Tibial artery (tissue), 4 donors: ENCODE measurements around the gene IL2RG.
A peak's percentile ranks its signal among the peaks of the same experiment; 100 is the strongest.

Experiments used
- DNase-seq, 2 donors: peaks; one replicate each; pipeline ENCODE4 v3.0.0-alpha.2; 2019
- H3K27ac ChIP-seq, 2 donors: fragments of 200-600 bp; sonication (generic) in 1 of 2; 1 replicate in 1 of 2; 2 replicates in 1 of 2; pipeline ENCODE4 v1.5.1; 2018 to 2019; ENCODE audit warnings: mild to moderate bottlenecking in 1 of 2
- H3K27me3 ChIP-seq, 2 donors: fragments of 200-600 bp; sonication (generic) in 1 of 2; one replicate each; pipeline versions ENCODE4 v1.5.1 to v1.6.0; 2016 to 2019
- H3K36me3 ChIP-seq, 3 donors: fragments of 200-600 bp; sonication (generic) in 2 of 3; one replicate each; pipeline ENCODE4 v1.5.1; 2016 to 2019; ENCODE audit warnings: mild to moderate bottlenecking in 2 of 3
- H3K4me1 ChIP-seq, 4 donors: fragments of 200-600 bp; sonication (generic) in 2 of 4; 1 replicate in 3 of 4; 2 replicates in 1 of 4; pipeline ENCODE4 v1.5.1; 2016 to 2019
- H3K4me3 ChIP-seq, 2 donors: fragments of 200-600 bp; sonication (generic) in 1 of 2; 1 replicate in 1 of 2; 2 replicates in 1 of 2; pipeline ENCODE4 v1.5.1; 2018 to 2019; ENCODE audit warnings: mild to moderate bottlenecking in 2 of 2
- H3K9me3 ChIP-seq, 3 donors: fragments of 200-600 bp; sonication (generic) in 1 of 3; one replicate each; pipeline ENCODE4 v1.5.1; 2016 to 2019
- CTCF ChIP-seq, 2 experiments: fragments of 200-600 bp in 1 of 2; fragments of 450-650 bp in 1 of 2; IDR thresholded peaks; one replicate each; pipeline ENCODE4 v1.5.1; 2017 to 2019; ENCODE audit warnings: antibody characterized with exemption in 2 of 2, mild to moderate bottlenecking in 1 of 2, moderate library complexity in 1 of 2
- intact Hi-C: fragments of 100-400 bp; cut with DNase I; formaldehyde crosslinking; loops from one replicate; pipeline ENCODE4 v1.15.0; 2023; ENCODE audit warnings: low total_unique reads

The IL2RG gene

GRCh38 chrX:71095981-71096759 is 15.2 kb downstream of the IL2RG start:
- no peak for TF ChIP-seq CTCF (IDR thresholded peaks at IDR 0.05)
- Histone ChIP-seq H3K36me3 (no peaks in the 10 kb centered on the region), H3K9me3 (no peaks in the 10 kb centered on the region), H3K27me3 (no peaks in the 10 kb centered on the region), H3K27ac (peak overlapping the region; percentile 76 to 79), H3K4me3 (peak overlapping the region; percentile 61 to 66), H3K4me1 (peaks cover 0 to 20% (median 8%) of the 10 kb centered on the region in 4 donors)
- intact Hi-C loops: loop anchor here (10.0 kb wide), 1 partner anchor 79 kb away; no protein-coding TSS in a partner anchor
- peak in 1 of 2 donors; percentile 84 for DNase-seq

DNA sequence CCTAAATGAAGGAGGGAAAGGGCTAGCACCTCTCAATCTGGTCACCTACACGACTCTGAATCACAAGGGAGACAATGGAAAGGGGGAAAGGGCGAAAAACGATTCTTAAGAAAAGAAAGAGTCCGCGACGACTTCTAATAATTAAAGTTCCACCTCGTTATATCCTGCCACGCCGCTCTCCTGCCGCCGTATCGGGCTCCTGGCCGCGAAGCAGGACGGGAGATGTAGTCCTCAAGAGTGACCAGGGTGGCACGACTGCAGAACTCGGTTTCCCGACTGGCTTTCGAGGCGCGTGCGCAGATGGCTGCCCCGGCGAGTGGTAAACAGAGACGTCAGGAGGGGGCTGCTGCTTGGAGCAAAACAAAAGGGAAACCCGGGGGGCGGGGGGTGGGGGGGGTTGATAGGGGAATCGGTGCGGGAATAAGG is 15.8 kb downstream of the IL2RG start, which contains the start of gene FOXO4:
Gene FOXO4 (plus strand): TSS at position 297 of the 426 bp plus-strand sequence. CDS start 678 bp downstream, outside the sequence.
- H3K27ac ChIP-seq: peak within 1 kb of the TSS; percentile 76 to 79
- intact Hi-C loops: loop anchor here (10.0 kb wide), 1 partner anchor 79 kb away; no protein-coding TSS in a partner anchor
- H3K4me3 ChIP-seq: peak within 1 kb of the TSS; percentile 61 to 66
- TF ChIP-seq CTCF (IDR thresholded peaks at IDR 0.05): no peak
- H3K4me1 ChIP-seq: peaks cover 0 to 20% (median 8%) of the 10 kb centered on the region in 4 donors
- H3K27me3 ChIP-seq: no peaks in the 10 kb centered on the region
- DNase-seq: peak; percentile 93 to 94
- H3K9me3 ChIP-seq: no peaks in the 10 kb centered on the region
- H3K36me3 ChIP-seq: no peaks in the 10 kb centered on the region

- H3K4me1 ChIP-seq: peaks cover 0 to 20% (median 8%) of the 10 kb centered on the region in 4 donors
- peak overlapping the region in 1 of 2 donors; percentile 76 for H3K27ac ChIP-seq
- no peak for TF ChIP-seq CTCF (IDR thresholded peaks at IDR 0.05)
- no peak for DNase-seq
- intact Hi-C loops: loop anchor here (10.0 kb wide), 1 partner anchor 80 kb away; no protein-coding TSS in a partner anchor
- no peaks in the 10 kb centered on the region for H3K36me3 ChIP-seq
- H3K27me3 ChIP-seq: no peaks in the 10 kb centered on the region
- no peaks in the 10 kb centered on the region for H3K9me3 ChIP-seq
- peak overlapping the region; percentile 61 to 66 for H3K4me3 ChIP-seq
Measured at GRCh38 chrX:71095033-71095432, 16.3 kb downstream of the IL2RG start.

- Histone ChIP-seq H3K4me1 (no peaks in the 10 kb centered on the region), H3K27me3 (no peaks in the 10 kb centered on the region), H3K36me3 (no peaks in the 10 kb centered on the region), H3K4me3 (no peak overlapping the region), H3K9me3 (no peaks in the 10 kb centered on the region), H3K27ac (no peak overlapping the region)
- no peak for DNase-seq
- intact Hi-C loops: loop anchor here (10.0 kb wide), 1 partner anchor 84 kb away; no protein-coding TSS in a partner anchor
- no peak for TF ChIP-seq CTCF (IDR thresholded peaks at IDR 0.05)
Measured at GRCh38 chrX:71091263-71091662, 20.1 kb downstream of the IL2RG start.

DNA sequence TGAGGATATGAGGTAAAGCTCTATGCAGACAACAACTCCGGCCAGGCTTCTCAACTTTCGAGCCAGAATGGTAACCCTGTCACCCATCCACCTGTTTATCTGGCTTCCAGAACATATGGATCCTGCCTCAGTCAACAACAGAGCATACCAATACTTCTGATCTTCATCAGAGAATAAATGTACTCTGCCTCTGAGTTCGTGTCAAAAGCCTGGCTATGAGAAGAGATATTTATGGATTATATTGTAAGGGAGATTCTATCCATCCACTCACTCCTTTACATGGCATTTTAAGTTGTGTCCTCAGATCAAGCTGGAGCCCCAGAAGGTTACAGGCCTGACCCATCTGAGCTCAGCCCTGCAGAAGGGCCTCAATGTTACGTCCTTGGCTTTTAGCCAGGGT is 25.5 kb downstream of the IL2RG start:
- no peak for DNase-seq
- Histone ChIP-seq H3K9me3 (no peaks in the 10 kb centered on the region), H3K27ac (no peak overlapping the region), H3K27me3 (no peaks in the 10 kb centered on the region), H3K4me1 (no peaks in the 10 kb centered on the region), H3K4me3 (no peak overlapping the region), H3K36me3 (no peaks in the 10 kb centered on the region)
- intact Hi-C loops: no loop called here
- no peak for TF ChIP-seq CTCF (IDR thresholded peaks at IDR 0.05)
